Measurements from ENCODE around the gene RBBP8NL.

The RBBP8NL gene

GRCh38 chr20:62387933-62388635 is 39.3 kb downstream of the RBBP8NL start:
- peak overlapping the region; percentile 82 for H3K9ac ChIP-seq (ENCODE audit: low read length)
- H3K27me3 ChIP-seq (ENCODE audit: control insufficient read depth, insufficient read depth, low read length): no peaks in the 10 kb centered on the region
- peaks cover 9% of the 10 kb centered on the region for H3K4me1 ChIP-seq (ENCODE audit: control insufficient read depth, insufficient read depth, low read length)
- no peaks in the 10 kb centered on the region for H3K9me3 ChIP-seq (ENCODE audit: control insufficient read depth, low read length)
- peak overlapping the region; percentile 48 for H3K4me3 ChIP-seq (ENCODE audit: low read length)
- H3K36me3 ChIP-seq (ENCODE audit: control insufficient read depth, insufficient read depth, low read length): peaks cover 8% of the 10 kb centered on the region

GRCh38 chr20:62387219-62387913 is 40.0 kb downstream of the RBBP8NL start:
- peaks cover 8% of the 10 kb centered on the region for H3K36me3 ChIP-seq (ENCODE audit: control insufficient read depth, insufficient read depth, low read length)
- peak overlapping the region; percentile 48 for H3K4me3 ChIP-seq (ENCODE audit: low read length)
- peaks cover 9% of the 10 kb centered on the region for H3K4me1 ChIP-seq (ENCODE audit: control insufficient read depth, insufficient read depth, low read length)
- H3K27me3 ChIP-seq (ENCODE audit: control insufficient read depth, insufficient read depth, low read length): no peaks in the 10 kb centered on the region
- H3K9me3 ChIP-seq (ENCODE audit: control insufficient read depth, low read length): no peaks in the 10 kb centered on the region
- peak overlapping the region; percentile 82 for H3K9ac ChIP-seq (ENCODE audit: low read length)

GRCh38 chr20:62386383-62387218 is 40.7 kb downstream of the RBBP8NL start, which contains the start of gene RPS21:
RPS21 (plus strand) TSS chr20:62387103; CDS start chr20:62387339, 236 bp downstream.
- H3K4me3 ChIP-seq (ENCODE audit: low read length): peak within 1 kb of the TSS; percentile 82
- peaks cover 9% of the 10 kb centered on the region for H3K4me1 ChIP-seq (ENCODE audit: control insufficient read depth, insufficient read depth, low read length)
- peaks cover 8% of the 10 kb centered on the region for H3K36me3 ChIP-seq (ENCODE audit: control insufficient read depth, insufficient read depth, low read length)
- no peaks in the 10 kb centered on the region for H3K9me3 ChIP-seq (ENCODE audit: control insufficient read depth, low read length)
- H3K9ac ChIP-seq (ENCODE audit: low read length): peak within 1 kb of the TSS; percentile 82
- H3K27me3 ChIP-seq (ENCODE audit: control insufficient read depth, insufficient read depth, low read length): no peaks in the 10 kb centered on the region

GRCh38 chr20:62382306-62383198 is 44.8 kb downstream of the RBBP8NL start:
- H3K9me3 ChIP-seq (ENCODE audit: control insufficient read depth, low read length): no peaks in the 10 kb centered on the region
- H3K4me1 ChIP-seq (ENCODE audit: control insufficient read depth, insufficient read depth, low read length): peaks cover 4% of the 10 kb centered on the region
- H3K4me3 ChIP-seq (ENCODE audit: low read length): no peak overlapping the region
- H3K27me3 ChIP-seq (ENCODE audit: control insufficient read depth, insufficient read depth, low read length): no peaks in the 10 kb centered on the region
- no peak overlapping the region for H3K9ac ChIP-seq (ENCODE audit: low read length)
- H3K36me3 ChIP-seq (ENCODE audit: control insufficient read depth, insufficient read depth, low read length): no peaks in the 10 kb centered on the region

- no peak overlapping the region for H3K4me3 ChIP-seq (ENCODE audit: low read length)
- no peak overlapping the region for H3K9ac ChIP-seq (ENCODE audit: low read length)
- no peaks in the 10 kb centered on the region for H3K9me3 ChIP-seq (ENCODE audit: control insufficient read depth, low read length)
- peaks cover 8% of the 10 kb centered on the region for H3K4me1 ChIP-seq (ENCODE audit: control insufficient read depth, insufficient read depth, low read length)
- H3K36me3 ChIP-seq (ENCODE audit: control insufficient read depth, insufficient read depth, low read length): no peaks in the 10 kb centered on the region
- H3K27me3 ChIP-seq (ENCODE audit: control insufficient read depth, insufficient read depth, low read length): no peaks in the 10 kb centered on the region
Observed at GRCh38 chr20:62381842-62382241, 45.5 kb downstream of the RBBP8NL start.

GRCh38 chr20:62381202-62381797 is 46.0 kb downstream of the RBBP8NL start:
- Histone ChIP-seq H3K27me3 (ENCODE audit: control insufficient read depth, insufficient read depth, low read length) (no peaks in the 10 kb centered on the region), H3K9me3 (ENCODE audit: control insufficient read depth, low read length) (no peaks in the 10 kb centered on the region), H3K4me1 (ENCODE audit: control insufficient read depth, insufficient read depth, low read length) (peaks cover 13% of the 10 kb centered on the region), H3K36me3 (ENCODE audit: control insufficient read depth, insufficient read depth, low read length) (no peaks in the 10 kb centered on the region), H3K9ac (ENCODE audit: low read length) (no peak overlapping the region), H3K4me3 (ENCODE audit: low read length) (no peak overlapping the region)

- Histone ChIP-seq H3K9me3 (ENCODE audit: control insufficient read depth, low read length) (no peaks in the 10 kb centered on the region), H3K36me3 (ENCODE audit: control insufficient read depth, insufficient read depth, low read length) (no peaks in the 10 kb centered on the region), H3K4me3 (ENCODE audit: low read length) (no peak overlapping the region), H3K4me1 (ENCODE audit: control insufficient read depth, insufficient read depth, low read length) (peaks cover 22% of the 10 kb centered on the region), H3K27me3 (ENCODE audit: control insufficient read depth, insufficient read depth, low read length) (no peaks in the 10 kb centered on the region), H3K9ac (ENCODE audit: low read length) (no peak overlapping the region)
Observed at GRCh38 chr20:62378215-62378614, 49.1 kb downstream of the RBBP8NL start.

GRCh38 chr20:62377615-62378178 is 49.6 kb downstream of the RBBP8NL start:
- H3K4me1 ChIP-seq (ENCODE audit: control insufficient read depth, insufficient read depth, low read length): peaks cover 22% of the 10 kb centered on the region
- H3K27me3 ChIP-seq (ENCODE audit: control insufficient read depth, insufficient read depth, low read length): no peaks in the 10 kb centered on the region
- H3K9me3 ChIP-seq (ENCODE audit: control insufficient read depth, low read length): no peaks in the 10 kb centered on the region
- no peaks in the 10 kb centered on the region for H3K36me3 ChIP-seq (ENCODE audit: control insufficient read depth, insufficient read depth, low read length)
- no peak overlapping the region for H3K9ac ChIP-seq (ENCODE audit: low read length)
- no peak overlapping the region for H3K4me3 ChIP-seq (ENCODE audit: low read length)

- H3K27me3 ChIP-seq (ENCODE audit: control insufficient read depth, insufficient read depth, low read length): no peaks in the 10 kb centered on the region
- no peak overlapping the region for H3K4me3 ChIP-seq (ENCODE audit: low read length)
- no peaks in the 10 kb centered on the region for H3K36me3 ChIP-seq (ENCODE audit: control insufficient read depth, insufficient read depth, low read length)
- H3K9ac ChIP-seq (ENCODE audit: low read length): no peak overlapping the region
- peaks cover 22% of the 10 kb centered on the region for H3K4me1 ChIP-seq (ENCODE audit: control insufficient read depth, insufficient read depth, low read length)
- no peaks in the 10 kb centered on the region for H3K9me3 ChIP-seq (ENCODE audit: control insufficient read depth, low read length)
Observed at GRCh38 chr20:62377064-62377461, 50.3 kb downstream of the RBBP8NL start.

GRCh38 chr20:62376112-62377063 is 51.0 kb downstream of the RBBP8NL start:
- no peak overlapping the region for H3K4me3 ChIP-seq (ENCODE audit: low read length)
- no peaks in the 10 kb centered on the region for H3K9me3 ChIP-seq (ENCODE audit: control insufficient read depth, low read length)
- H3K9ac ChIP-seq (ENCODE audit: low read length): no peak overlapping the region
- peaks cover 22% of the 10 kb centered on the region for H3K4me1 ChIP-seq (ENCODE audit: control insufficient read depth, insufficient read depth, low read length)
- H3K36me3 ChIP-seq (ENCODE audit: control insufficient read depth, insufficient read depth, low read length): no peaks in the 10 kb centered on the region
- no peaks in the 10 kb centered on the region for H3K27me3 ChIP-seq (ENCODE audit: control insufficient read depth, insufficient read depth, low read length)
